A549 treated with dexamethasone at 1 μM for 4 hours (cell line): ENCODE results near the gene ADGRA3. TPM values are rescaled to one million over a fixed set of nuclear protein-coding genes. Genes with fewer than 3 reads are reported as not detected.

Experiments
- total RNA-seq: library from RNA; stranded (reverse); fragments of 200-300 nt; extraction: Qiagen RNA extraction; gene quantifications from 5 replicates; pipeline ENCODE4 v1.2.3, GENCODE V29; 2022

ADGRA3 gene
- 15.2 to 19.6 TPM (median 17.6 TPM) in 5 replicates for total RNA-seq

GRCh38 chr4:22515888-22516541 lies at the start of gene ADGRA3:
Gene ADGRA3, minus strand, starts transcription at chr4:22516066. Its CDS starts 282 bp downstream, at chr4:22515784.

Other genes starting within 250 kb of the ADGRA3 start
- gene GBA3, start 176.9 kb upstream of the ADGRA3 start, total RNA-seq = not detected in 5 replicates